Articular chondrocyte of knee joint (primary cell): ENCODE results near the gene DND1. TPM values are rescaled to one million over a fixed set of nuclear protein-coding genes. Genes with fewer than 3 reads are reported as not detected.

Experiments
- small RNA-seq: library from RNA; depleted of rRNA; stranded (forward); fragments of <200 nt; gene quantifications from one replicate; pipeline ENCODE3, GENCODE V24; 2012
- total RNA-seq: library from RNA; depleted of rRNA; stranded (reverse); fragments of >200 nt; gene quantifications from 2 replicates; pipeline ENCODE4 v1.2.3, GENCODE V29; 2012

Gene DND1
- total RNA-seq = 0.11 and 0.13 TPM in 2 replicates

GRCh38 chr5:140673187-140673976, at the start of gene DND1:
DND1 (minus strand) TSS chr5:140673576; CDS start chr5:140673542, 34 bp downstream.

GRCh38 chr5:140700177-140701144, 27.1 kb upstream of the DND1 start, which contains the start of gene ZMAT2:
ZMAT2 (plus strand) TSS chr5:140700447; CDS start chr5:140700461, 14 bp downstream.

GRCh38 chr5:140690941-140691924, 17.9 kb upstream of the DND1 start, which contains the start of the genes HARS1 and HARS2:
HARS1 (minus strand) TSS chr5:140691370; CDS start chr5:140691304, 66 bp downstream.
HARS2 (plus strand) TSS chr5:140691455; CDS start chr5:140691649, 194 bp downstream.

GRCh38 chr5:140664359-140665119, 8.8 kb downstream of the DND1 start, which contains the start of gene WDR55:
WDR55 (plus strand) TSS chr5:140664904; CDS start chr5:140664913, 9 bp downstream.

DNA sequence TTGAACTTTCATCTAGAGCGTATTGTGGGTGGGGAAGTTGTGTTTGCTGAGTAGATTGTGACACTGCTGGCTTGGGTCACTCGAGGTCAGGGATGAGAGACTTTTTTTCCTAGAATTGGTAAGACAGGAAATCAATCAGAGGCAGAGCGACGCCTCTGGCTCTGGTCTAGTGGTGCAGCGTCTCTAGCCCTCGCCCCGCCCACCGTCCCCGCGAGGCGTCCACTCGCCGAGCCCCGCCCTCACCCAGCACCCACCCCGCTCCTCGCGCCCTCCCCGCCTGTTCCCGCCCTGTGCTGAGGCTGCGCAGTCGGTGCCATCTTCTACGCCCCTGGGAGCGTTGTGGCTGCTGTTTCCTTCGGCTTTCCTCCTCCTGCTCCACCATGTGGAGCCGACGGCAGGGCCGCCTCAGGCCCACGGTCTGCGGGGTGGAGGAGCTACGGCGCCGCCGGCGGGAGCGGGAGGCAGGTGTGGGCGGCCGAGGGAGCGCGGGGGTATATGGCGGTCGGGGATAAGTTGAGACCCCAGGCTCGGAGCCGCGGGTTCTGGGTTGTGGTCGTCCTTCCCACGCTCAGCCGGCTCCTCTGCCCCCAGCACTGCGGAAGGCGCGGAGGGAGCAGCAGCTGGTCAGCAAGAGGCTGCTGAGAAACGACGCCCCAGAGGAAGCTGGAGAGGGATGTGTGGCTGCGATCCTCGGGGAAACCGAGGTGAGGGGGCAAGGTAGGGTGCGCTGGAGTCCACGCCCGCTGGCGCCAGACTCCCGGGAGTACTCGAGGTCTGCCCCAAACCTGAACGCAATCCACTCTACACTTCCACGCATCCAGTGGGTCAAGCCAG, 34.0 kb downstream of the DND1 start, which contains the start of gene TMCO6:
Gene TMCO6, plus strand, starts transcription at position 304 of the 834 bp plus-strand sequence. Its CDS starts 77 bp downstream, at position 381.

DNA sequence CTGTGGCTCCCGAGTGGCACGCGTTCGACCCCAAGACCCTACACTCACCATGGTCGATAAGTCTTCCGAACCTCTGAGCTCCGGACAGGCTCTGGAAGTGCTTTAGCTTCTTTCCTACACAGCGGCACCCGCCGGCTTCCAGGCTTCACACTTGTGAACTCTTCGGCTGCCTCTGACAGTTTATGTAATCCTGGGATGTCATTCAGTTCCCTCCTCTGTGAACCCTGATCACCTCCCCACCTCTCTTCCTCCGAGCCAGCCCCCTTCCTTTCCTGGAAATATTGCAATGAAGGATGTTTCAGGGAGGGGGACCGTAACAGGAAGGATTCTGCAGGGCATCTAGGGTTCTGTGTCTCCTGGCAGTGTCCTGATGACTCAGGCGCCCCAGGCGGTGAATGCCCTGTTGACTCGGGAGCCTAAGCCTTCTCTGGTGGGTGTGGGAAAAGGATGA, 40.3 kb downstream of the DND1 start, which contains the start of gene CD14:
Gene CD14, minus strand, starts transcription at position 155 of the 451 bp plus-strand sequence. Its CDS starts 104 bp downstream, at position 51.

Small RNAs within 50 kb of the gene (small RNA-seq; reads per million reads assigned to genes)
- gene VTRNA1-1 = 77.9 reads per million, percentile 97 among the genes with 10 or more reads in this experiment
- gene VTRNA1-2 = 6.3 reads per million, percentile 92 among the genes with 10 or more reads in this experiment

Other genes starting within 250 kb of the DND1 start
- gene EIF4EBP3, start 125.9 kb downstream of the DND1 start, total RNA-seq = 4.2 and 5.0 TPM in 2 replicates
- 29.1 and 36.3 TPM in 2 replicates for gene SRA1, start 116.1 kb downstream of the DND1 start, total RNA-seq
- gene APBB3, start 109.0 kb downstream of the DND1 start, total RNA-seq = 17.4 and 19.2 TPM in 2 replicates
- gene SLC35A4, start 108.7 kb downstream of the DND1 start, total RNA-seq = 20.0 and 20.1 TPM in 2 replicates
- gene CD14, start 40.4 kb downstream of the DND1 start, total RNA-seq = 2.9 and 5.3 TPM in 2 replicates
- 7.7 and 26.5 TPM in 2 replicates for gene TMCO6, start 34.1 kb downstream of the DND1 start, total RNA-seq
- gene NDUFA2, start 25.9 kb downstream of the DND1 start, total RNA-seq = 22.9 and 29.6 TPM in 2 replicates
- 98.9 and 99.1 TPM in 2 replicates for gene IK, start 25.7 kb downstream of the DND1 start, total RNA-seq
- 21.5 and 24.4 TPM in 2 replicates for gene WDR55, start 8.7 kb downstream of the DND1 start, total RNA-seq
- 47.3 and 49.1 TPM in 2 replicates for gene HARS1, start 17.8 kb upstream of the DND1 start, total RNA-seq
- 24.4 and 28.6 TPM in 2 replicates for gene HARS2, start 17.9 kb upstream of the DND1 start, total RNA-seq
- 43.1 and 52.0 TPM in 2 replicates for gene ZMAT2, start 26.9 kb upstream of the DND1 start, total RNA-seq
- under 0.01 and 0.11 TPM in 2 replicates for gene PCDHA1, start 112.6 kb upstream of the DND1 start, total RNA-seq
- under 0.01 TPM in 1 of 2 replicates, not detected in the other for gene PCDHA2, start 121.3 kb upstream of the DND1 start, total RNA-seq
- gene PCDHA3, start 127.5 kb upstream of the DND1 start, total RNA-seq = 0.11 and 0.26 TPM in 2 replicates
- gene PCDHA4, start 133.5 kb upstream of the DND1 start, total RNA-seq = 0.26 and 0.32 TPM in 2 replicates
- under 0.01 and 0.13 TPM in 2 replicates for gene PCDHA5, start 148.0 kb upstream of the DND1 start, total RNA-seq
- 0.32 and 0.52 TPM in 2 replicates for gene PCDHA6, start 154.4 kb upstream of the DND1 start, total RNA-seq
- 0.13 and 0.22 TPM in 2 replicates for gene PCDHA7, start 160.7 kb upstream of the DND1 start, total RNA-seq
- 0.11 and 0.13 TPM in 2 replicates for gene PCDHA8, start 167.6 kb upstream of the DND1 start, total RNA-seq
- gene PCDHA9, start 174.8 kb upstream of the DND1 start, total RNA-seq = 0.11 and 0.26 TPM in 2 replicates
- gene PCDHA10, start 182.3 kb upstream of the DND1 start, total RNA-seq = 0.13 and 0.54 TPM in 2 replicates
- gene PCDHA11, start 195.4 kb upstream of the DND1 start, total RNA-seq = 0.11 and 0.13 TPM in 2 replicates
- gene PCDHA12, start 201.7 kb upstream of the DND1 start, total RNA-seq = 0.13 TPM in 1 of 2 replicates, not detected in the other
- gene PCDHA13, start 208.5 kb upstream of the DND1 start, total RNA-seq = 0.11 and 0.13 TPM in 2 replicates